ENCODE data around the gene ABCB4. TPM values are rescaled to one million over a fixed set of nuclear protein-coding genes. Genes with fewer than 3 reads are reported as not detected.

The ABCB4 gene
- total RNA-seq, 2 donors from 2014 or later = 1.4 to 8.7 TPM

GRCh38 chr7:87448388-87448787 is 27.1 kb downstream of the ABCB4 start:
- H3K9me3 ChIP-seq = no peaks in the 10 kb centered on the region
- no peak overlapping the region for H3K4me3 ChIP-seq
- H3K4me1 ChIP-seq (ENCODE audit: control insufficient read depth in 1 of 2, low read depth in 2 of 2) = no peaks in the 10 kb centered on the region
- no peaks in the 10 kb centered on the region for H3K36me3 ChIP-seq
- H3K27ac ChIP-seq = no peak overlapping the region
- H3K27me3 ChIP-seq (replicated peaks; ENCODE audit: insufficient read depth) = no peaks in the 10 kb centered on the region
- ATAC-seq (ENCODE audit: insufficient number of reproducible peaks, low FRiP score, low read depth) (no peak), DNase-seq (ENCODE audit: low spot score) (no peak)
- TF ChIP-seq, protein P1, sequence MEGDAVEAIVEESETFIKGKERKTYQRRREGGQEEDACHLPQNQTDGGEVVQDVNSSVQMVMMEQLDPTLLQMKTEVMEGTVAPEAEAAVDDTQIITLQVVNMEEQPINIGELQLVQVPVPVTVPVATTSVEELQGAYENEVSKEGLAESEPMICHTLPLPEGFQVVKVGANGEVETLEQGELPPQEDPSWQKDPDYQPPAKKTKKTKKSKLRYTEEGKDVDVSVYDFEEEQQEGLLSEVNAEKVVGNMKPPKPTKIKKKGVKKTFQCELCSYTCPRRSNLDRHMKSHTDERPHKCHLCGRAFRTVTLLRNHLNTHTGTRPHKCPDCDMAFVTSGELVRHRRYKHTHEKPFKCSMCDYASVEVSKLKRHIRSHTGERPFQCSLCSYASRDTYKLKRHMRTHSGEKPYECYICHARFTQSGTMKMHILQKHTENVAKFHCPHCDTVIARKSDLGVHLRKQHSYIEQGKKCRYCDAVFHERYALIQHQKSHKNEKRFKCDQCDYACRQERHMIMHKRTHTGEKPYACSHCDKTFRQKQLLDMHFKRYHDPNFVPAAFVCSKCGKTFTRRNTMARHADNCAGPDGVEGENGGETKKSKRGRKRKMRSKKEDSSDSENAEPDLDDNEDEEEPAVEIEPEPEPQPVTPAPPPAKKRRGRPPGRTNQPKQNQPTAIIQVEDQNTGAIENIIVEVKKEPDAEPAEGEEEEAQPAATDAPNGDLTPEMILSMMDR (IDR thresholded peaks at IDR 0.05) = no peak

GRCh38 chr7:87447116-87447635 is 28.3 kb downstream of the ABCB4 start:
- Histone ChIP-seq H3K4me1 (ENCODE audit: control insufficient read depth in 1 of 2, low read depth in 2 of 2) (no peaks in the 10 kb centered on the region), H3K4me3 (no peak overlapping the region), H3K36me3 (no peaks in the 10 kb centered on the region), H3K27ac (no peak overlapping the region), H3K9me3 (no peaks in the 10 kb centered on the region), H3K27me3 (replicated peaks; ENCODE audit: insufficient read depth) (no peaks in the 10 kb centered on the region)
- TF ChIP-seq, protein P1 (IDR thresholded peaks at IDR 0.05) = no peak
- no peak for ATAC-seq (ENCODE audit: insufficient number of reproducible peaks, low FRiP score, low read depth)
- no peak for DNase-seq (ENCODE audit: low spot score)

DNA sequence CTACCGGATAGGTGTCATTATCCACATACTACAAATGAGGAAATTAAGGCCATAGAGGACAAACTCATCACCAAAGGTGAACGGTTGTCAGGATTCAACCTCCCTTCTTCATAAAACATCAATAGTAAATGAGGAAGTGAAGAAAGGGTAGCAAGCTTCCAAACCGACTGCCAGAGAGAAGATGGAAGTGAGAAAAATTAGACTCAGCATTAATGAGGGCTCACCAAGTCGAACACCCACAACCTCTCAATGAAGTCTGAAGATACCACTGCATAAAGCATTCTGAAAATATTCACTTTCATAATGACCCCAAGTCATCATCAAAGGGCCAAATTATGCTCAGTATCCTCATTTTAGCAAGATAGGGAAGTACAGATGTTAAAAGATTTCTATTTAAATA is 29.6 kb downstream of the ABCB4 start:
- Histone ChIP-seq H3K4me3 (no peak overlapping the region), H3K27ac (no peak overlapping the region), H3K4me1 (ENCODE audit: control insufficient read depth in 1 of 2, low read depth in 2 of 2) (no peaks in the 10 kb centered on the region), H3K9me3 (no peaks in the 10 kb centered on the region), H3K27me3 (replicated peaks; ENCODE audit: insufficient read depth) (no peaks in the 10 kb centered on the region), H3K36me3 (no peaks in the 10 kb centered on the region)
- TF ChIP-seq, protein P1 (IDR thresholded peaks at IDR 0.05) = no peak
- ATAC-seq (ENCODE audit: insufficient number of reproducible peaks, low FRiP score, low read depth) (no peak), DNase-seq (ENCODE audit: low spot score) (no peak)

GRCh38 chr7:87435546-87435945 is 39.9 kb downstream of the ABCB4 start:
- no peaks in the 10 kb centered on the region for H3K36me3 ChIP-seq
- no peak for DNase-seq (ENCODE audit: low spot score)
- no peak overlapping the region for H3K27ac ChIP-seq
- H3K9me3 ChIP-seq = no peaks in the 10 kb centered on the region
- H3K27me3 ChIP-seq (replicated peaks; ENCODE audit: insufficient read depth) = no peaks in the 10 kb centered on the region
- TF ChIP-seq, protein P1 (IDR thresholded peaks at IDR 0.05) = no peak
- H3K4me1 ChIP-seq (ENCODE audit: control insufficient read depth in 1 of 2, low read depth in 2 of 2) = no peaks in the 10 kb centered on the region
- no peak for ATAC-seq (ENCODE audit: insufficient number of reproducible peaks, low FRiP score, low read depth)
- no peak overlapping the region for H3K4me3 ChIP-seq

- H3K27ac ChIP-seq = no peak overlapping the region
- no peaks in the 10 kb centered on the region for H3K9me3 ChIP-seq
- DNase-seq (ENCODE audit: low spot score) (no peak), ATAC-seq (ENCODE audit: insufficient number of reproducible peaks, low FRiP score, low read depth) (no peak)
- no peak overlapping the region for H3K4me3 ChIP-seq
- no peaks in the 10 kb centered on the region for H3K27me3 ChIP-seq (replicated peaks; ENCODE audit: insufficient read depth)
- TF ChIP-seq, protein P1 (IDR thresholded peaks at IDR 0.05) = no peak
- no peaks in the 10 kb centered on the region for H3K36me3 ChIP-seq
- no peaks in the 10 kb centered on the region for H3K4me1 ChIP-seq (ENCODE audit: control insufficient read depth in 1 of 2, low read depth in 2 of 2)
Observed at GRCh38 chr7:87432536-87432935, 42.9 kb downstream of the ABCB4 start.

Data from thoracic aorta (tissue), 2 donors.